NCI-H2227 (cell line): ENCODE results near the gene ZAP70.

ENCODE experiments used
- DNase-seq: peaks from one replicate; lab custom pipeline; 2025; ENCODE audit not compliant: unreplicated experiment; lab: John Stamatoyannopoulos, UW

ZAP70 gene

GRCh38 chr2:97775074-97775473 is 61.7 kb downstream of the ZAP70 start:
- no peak for DNase-seq

- DNase-seq, result no peak
Measured at GRCh38 chr2:97779141-97779540, 65.8 kb downstream of the ZAP70 start.

GRCh38 chr2:97781981-97782380 is 68.6 kb downstream of the ZAP70 start:
- DNase-seq, result no peak

- no peak for DNase-seq
Measured at GRCh38 chr2:97784953-97785352, 71.6 kb downstream of the ZAP70 start.

- DNase-seq, result no peak
Measured at GRCh38 chr2:97785818-97786217, 72.4 kb downstream of the ZAP70 start.

- no peak for DNase-seq
Measured at GRCh38 chr2:97788986-97789644, 75.7 kb downstream of the ZAP70 start.
